Lower leg skin (tissue), 4 donors: Measurements from ENCODE around the gene DMRTC1B. TPM values are rescaled to one million over a fixed set of nuclear protein-coding genes. Genes with fewer than 3 reads are reported as not detected.
"Not testable (repeated sequence)": the region's sequence is repeated elsewhere in the genome, so short reads cannot be mapped to it uniquely, and the experiment has no call there.

Experiments
- DNase-seq, 2 donors: peaks; one replicate each; pipeline ENCODE4 v3.0.0-alpha.2; 2019; ENCODE audit warnings: low spot score in 2 of 2
- H3K4me3 ChIP-seq: fragments of 200-600 bp; sonication (generic); 2 replicates; pipeline ENCODE4 v1.5.1; 2017; ENCODE audit warnings: mild to moderate bottlenecking, low read depth; ENCODE audit not compliant: poor library complexity, severe bottlenecking
- WGBS, 2 donors: methylation state at CpG; one replicate each; pipeline ENCODE4 v1.1.5; 2018; 5-methylcytosine and 5-hydroxymethylcytosine counted together
- intact Hi-C: fragments of 100-400 bp; cut with DNase I; formaldehyde crosslinking; loops from one replicate; pipeline ENCODE4 v1.15.0; 2023; ENCODE audit warnings: low total_unique reads
- total RNA-seq, 4 donors: library from RNA; depleted of rRNA; stranded (reverse); fragments of >200 nt; gene quantifications; one replicate each; pipeline ENCODE4 v1.1.0, GENCODE V29; 2016

DMRTC1B gene
- total RNA-seq, 4 donors from 2014 or later = 0.34 TPM; not detected in 3

DNA sequence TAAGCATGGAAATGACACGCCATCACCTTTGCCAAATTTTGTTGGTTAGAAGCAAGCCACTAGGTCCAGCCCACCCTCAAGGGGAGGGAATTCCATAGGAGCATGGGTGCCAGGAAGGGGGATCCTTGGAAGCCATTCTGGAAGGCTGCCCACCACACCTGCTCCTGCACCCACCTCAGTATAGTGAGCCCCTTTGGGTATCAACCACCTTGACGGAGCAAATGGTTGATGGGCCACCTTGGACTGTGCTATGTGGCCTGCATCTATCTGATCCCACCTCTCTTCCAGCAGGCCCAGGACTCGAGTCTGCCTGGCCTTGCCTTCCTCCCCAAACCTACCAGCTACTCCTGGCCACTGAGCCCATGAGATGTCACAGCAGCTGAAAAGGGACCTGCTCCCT lies 13.7 kb downstream of the DMRTC1B start:
- peak in 1 of 2 donors; percentile 56 for DNase-seq
- no CpG with 5 or more reads among the region's 3 CpGs for WGBS, 2 donors
- H3K4me3 ChIP-seq, intact Hi-C loops: not testable (repeated sequence)

DNA sequence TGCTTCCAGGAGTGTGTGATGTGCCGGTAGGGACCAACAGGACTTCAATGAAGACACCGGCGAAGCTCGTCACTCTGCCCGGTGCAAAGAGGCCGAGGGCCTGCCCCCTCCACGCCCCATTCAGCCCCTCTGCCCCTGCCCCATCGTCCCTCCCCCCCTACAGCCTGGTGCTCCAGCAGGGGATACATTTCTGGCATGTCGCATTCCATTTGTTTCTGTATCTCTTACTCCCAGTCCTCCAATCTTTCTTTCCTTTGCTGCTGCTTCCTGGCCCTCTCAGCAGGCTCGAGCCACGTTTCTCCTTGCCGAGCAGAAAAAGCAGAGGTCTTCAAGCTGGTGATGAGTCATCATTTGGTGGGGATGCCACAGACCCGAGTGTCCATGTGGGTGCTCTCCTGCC lies 31.4 kb downstream of the DMRTC1B start, which contains the start of gene FAM236D:
Gene FAM236D (minus strand): TSS at position 101 of the 400 bp plus-strand sequence. CDS start 100 bp downstream, at position 1.
- WGBS, 2 donors = no CpG with 5 or more reads among the region's 13 CpGs
- H3K4me3 ChIP-seq, DNase-seq, intact Hi-C loops: not testable (repeated sequence)

DNA sequence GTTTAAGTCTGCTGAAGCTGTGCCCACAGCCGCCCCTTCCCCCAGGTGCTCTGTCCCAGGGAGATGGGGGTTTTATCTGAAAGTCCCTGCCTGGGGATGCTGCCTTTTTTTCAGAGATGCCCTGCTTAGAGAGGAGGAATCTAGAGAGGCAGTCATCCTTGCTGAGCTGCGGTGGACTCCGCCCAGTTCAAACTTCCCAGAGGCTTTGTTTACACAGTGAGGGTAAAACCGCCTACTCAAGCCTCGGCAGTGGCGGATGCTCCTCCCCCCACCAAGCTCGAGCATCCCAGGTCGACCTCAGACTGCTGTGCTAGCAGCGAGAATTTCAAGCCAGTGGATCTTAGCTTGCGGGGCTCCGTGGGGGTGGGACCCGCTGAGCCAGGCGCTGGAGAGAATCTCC lies 54.0 kb downstream of the DMRTC1B start:
- intact Hi-C loops, DNase-seq, H3K4me3 ChIP-seq: not testable (repeated sequence)
- no CpG with 5 or more reads among the region's 13 CpGs for WGBS, 2 donors

DNA sequence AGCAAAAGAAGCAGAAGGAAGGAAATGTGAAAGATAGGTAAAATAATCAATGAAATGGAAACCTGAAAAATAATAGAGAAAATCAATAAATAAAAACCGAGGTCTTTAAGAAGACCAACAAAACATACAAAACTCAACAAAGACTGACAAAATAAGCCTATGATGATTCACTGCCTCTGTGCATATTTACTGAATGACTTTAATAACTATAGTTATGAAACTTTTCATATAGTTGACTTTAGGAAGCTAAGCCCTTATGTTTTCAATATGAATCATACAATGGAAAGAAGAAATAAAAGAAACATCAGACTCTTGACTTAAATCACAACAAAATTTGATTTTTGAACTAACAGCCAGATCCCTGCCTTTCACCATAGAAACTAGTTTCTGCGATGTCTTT lies 60.8 kb downstream of the DMRTC1B start:
- DNase-seq, intact Hi-C loops, H3K4me3 ChIP-seq: not testable (repeated sequence)
- no CpG with 5 or more reads among the region's 2 CpGs for WGBS, 2 donors

DNA sequence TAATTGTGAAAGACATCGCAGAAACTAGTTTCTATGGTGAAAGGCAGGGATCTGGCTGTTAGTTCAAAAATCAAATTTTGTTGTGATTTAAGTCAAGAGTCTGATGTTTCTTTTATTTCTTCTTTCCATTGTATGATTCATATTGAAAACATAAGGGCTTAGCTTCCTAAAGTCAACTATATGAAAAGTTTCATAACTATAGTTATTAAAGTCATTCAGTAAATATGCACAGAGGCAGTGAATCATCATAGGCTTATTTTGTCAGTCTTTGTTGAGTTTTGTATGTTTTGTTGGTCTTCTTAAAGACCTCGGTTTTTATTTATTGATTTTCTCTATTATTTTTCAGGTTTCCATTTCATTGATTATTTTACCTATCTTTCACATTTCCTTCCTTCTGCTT lies 106.2 kb downstream of the DMRTC1B start:
- WGBS, 2 donors = no CpG with 5 or more reads among the region's 2 CpGs

DNA sequence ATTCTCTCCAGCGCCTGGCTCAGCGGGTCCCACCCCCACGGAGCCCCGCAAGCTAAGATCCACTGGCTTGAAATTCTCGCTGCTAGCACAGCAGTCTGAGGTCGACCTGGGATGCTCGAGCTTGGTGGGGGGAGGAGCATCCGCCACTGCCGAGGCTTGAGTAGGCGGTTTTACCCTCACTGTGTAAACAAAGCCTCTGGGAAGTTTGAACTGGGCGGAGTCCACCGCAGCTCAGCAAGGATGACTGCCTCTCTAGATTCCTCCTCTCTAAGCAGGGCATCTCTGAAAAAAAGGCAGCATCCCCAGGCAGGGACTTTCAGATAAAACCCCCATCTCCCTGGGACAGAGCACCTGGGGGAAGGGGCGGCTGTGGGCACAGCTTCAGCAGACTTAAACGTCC lies 113.0 kb downstream of the DMRTC1B start:
- DNase-seq, H3K4me3 ChIP-seq, intact Hi-C loops: not testable (repeated sequence)
- WGBS, 2 donors = no CpG with 5 or more reads among the region's 14 CpGs

More for the DNA sequence above, 106.2 kb downstream of the DMRTC1B start:
- H3K4me3 ChIP-seq, intact Hi-C loops, DNase-seq: not testable (repeated sequence)

Other genes with a start within 250 kb of the DMRTC1B start
- gene HDAC8, start 204.0 kb upstream of the DMRTC1B start, total RNA-seq = 10 to 100 TPM; 13.8 to 19.3 (median 18.2) TPM
- gene PHKA1, start 62.6 kb upstream of the DMRTC1B start, total RNA-seq = 1 to 10 TPM in 3 of 4 donors, under 1 TPM in 1; 0.76 to 4.0 (median 2.5) TPM
- gene FAM236B, start 5.8 kb downstream of the DMRTC1B start, total RNA-seq = not detected
- not detected for gene FAM236D, start 31.3 kb downstream of the DMRTC1B start, total RNA-seq
- not detected for gene FAM236C, start 135.7 kb downstream of the DMRTC1B start, total RNA-seq
- not detected for gene FAM236A, start 161.3 kb downstream of the DMRTC1B start, total RNA-seq
- gene DMRTC1, start 166.9 kb downstream of the DMRTC1B start, total RNA-seq = not detected
- gene PABPC1L2B, start 226.0 kb downstream of the DMRTC1B start, total RNA-seq = not detected